Keratinocyte (primary cell): ENCODE measurements around the gene XPO4. TPM values are rescaled to one million over a fixed set of nuclear protein-coding genes. Genes with fewer than 3 reads are reported as not detected.
"Not testable (repeated sequence)": the region's sequence is repeated elsewhere in the genome, so short reads cannot be mapped to it uniquely, and the experiment has no call there.

Experiments used
- DNase-seq: peaks from one replicate; pipeline ENCODE4 v3.0.0-alpha.2; 2011; ENCODE audit warnings: low read depth, missing footprints, low spot score
- FAIRE-seq: peaks from 2 replicates; lab custom pipeline; 2011; peaks lifted over from hg19 to GRCh38; lab: Jason Lieb, UNC
- H2AFZ ChIP-seq: 2 replicates; pipeline ENCODE4 v1.6.0; 2012; ENCODE audit warnings: low read length, control low read depth, inconsistent platforms; ENCODE audit not compliant: control insufficient read depth
- H3K27ac ChIP-seq: 2 replicates; pipeline ENCODE4 v1.5.1; 2011; ENCODE audit warnings: low read length; ENCODE audit not compliant: control insufficient read depth, insufficient read depth
- H3K27me3 ChIP-seq: 3 replicates; pipeline ENCODE4 v1.6.0; 2011; ENCODE audit warnings: low read length; ENCODE audit not compliant: control insufficient read depth, insufficient read depth; ENCODE audit errors: extremely low read depth
- H3K36me3 ChIP-seq, 2 experiments: 2 replicates in 1 of 2; 3 replicates in 1 of 2; pipeline ENCODE4 v1.5.1; 2011; ENCODE audit warnings: low read length in 2 of 2, mild to moderate bottlenecking in 1 of 2; ENCODE audit not compliant: control insufficient read depth in 2 of 2, insufficient read depth in 2 of 2; ENCODE audit errors: extremely low read depth in 1 of 2
- H3K4me1 ChIP-seq: 3 replicates; pipeline ENCODE4 v1.5.1; 2011; ENCODE audit warnings: low read length; ENCODE audit not compliant: control insufficient read depth, insufficient read depth; ENCODE audit errors: extremely low read depth
- H3K4me2 ChIP-seq: 3 replicates; pipeline ENCODE4 v1.6.0; 2011; ENCODE audit warnings: low read depth, low read length; ENCODE audit not compliant: control insufficient read depth, insufficient read depth; ENCODE audit errors: extremely low read depth
- H3K4me3 ChIP-seq, 3 experiments: fragments of 200-600 bp in 1 of 3; sonication (generic) in 1 of 3; 2 replicates in 2 of 3; 3 replicates in 1 of 3; pipeline ENCODE4 v1.5.1; 2011 to 2016; ENCODE audit warnings: low read length in 3 of 3, mild to moderate bottlenecking in 3 of 3, control low read depth in 2 of 3, inconsistent platforms in 1 of 3, low read depth in 1 of 3, mixed read lengths in 1 of 3, mixed run types in 1 of 3, moderate library complexity in 1 of 3; ENCODE audit not compliant: control insufficient read depth in 2 of 3, insufficient read depth in 2 of 3; ENCODE audit errors: extremely low read depth in 1 of 3
- H3K79me2 ChIP-seq: 2 replicates; pipeline ENCODE4 v1.6.0; 2012; ENCODE audit warnings: low read length; ENCODE audit not compliant: control insufficient read depth, insufficient read depth
- H3K9ac ChIP-seq: 3 replicates; pipeline ENCODE4 v1.6.0; 2011; ENCODE audit warnings: low read length; ENCODE audit not compliant: control insufficient read depth, insufficient read depth; ENCODE audit errors: extremely low read depth
- H3K9me1 ChIP-seq: 3 replicates; pipeline ENCODE4 v1.6.0; 2011; ENCODE audit warnings: low read length; ENCODE audit not compliant: control insufficient read depth, insufficient read depth; ENCODE audit errors: extremely low read depth
- H3K9me3 ChIP-seq: 2 replicates; pipeline ENCODE4 v1.5.1; 2012; ENCODE audit warnings: low read depth, low read length; ENCODE audit not compliant: control insufficient read depth
- H4K20me1 ChIP-seq: 3 replicates; pipeline ENCODE4 v1.6.0; 2011; ENCODE audit warnings: low read length; ENCODE audit not compliant: control insufficient read depth, insufficient read depth; ENCODE audit errors: extremely low read depth
- CTCF ChIP-seq, 3 experiments: IDR thresholded peaks in 1 of 3; conservative IDR thresholded peaks in 1 of 3; optimal IDR thresholded peaks in 1 of 3; 2 replicates in 2 of 3; 3 replicates in 1 of 3; pipeline versions ENCODE3 to v1.5.1; 2011; ENCODE audit warnings: low read length in 3 of 3, mild to moderate bottlenecking in 3 of 3, moderate library complexity in 2 of 3, control low read depth in 1 of 3, inconsistent platforms in 1 of 3; ENCODE audit not compliant: insufficient read depth in 2 of 3; ENCODE audit errors: extremely low read depth in 1 of 3
- EZH2 ChIP-seq: IDR thresholded peaks from one replicate; pipeline ENCODE4 v1.6.1; 2012; ENCODE audit warnings: inconsistent platforms, mild to moderate bottlenecking, low read length, moderate library complexity
- dilution Hi-C: fragments of 300-500 bp; cut with MboI; formaldehyde crosslinking; loops from one replicate; pipeline ENCODE4 v1.7.0; 2020; ENCODE audit warnings: low sequenced_read_pairs; ENCODE audit not compliant: extremely low pct_ligation_motif_present
- polyA plus RNA-seq, 5 experiments: library from polyadenylated mRNA; depleted of rRNA in 3 of 5; stranded (reverse) in 3 of 5; stranded (forward) in 1 of 5; unstranded in 1 of 5; fragments of >200 nt; gene quantifications; 1 replicate in 1 of 5; 2 replicates in 3 of 5; 3 replicates in 1 of 5; pipeline versions ENCODE4 v1.2.1 to v1.2.3, GENCODE V29; 2011 to 2012; ENCODE audit warnings: missing spikeins in 2 of 5, low read depth in 1 of 5, low replicate concordance in 1 of 5

The XPO4 gene
- polyA plus RNA-seq, 1 donor (not counting 4 experiments of a cell fraction or from before 2014, with no cell fraction given): 16.5 TPM

DNA sequence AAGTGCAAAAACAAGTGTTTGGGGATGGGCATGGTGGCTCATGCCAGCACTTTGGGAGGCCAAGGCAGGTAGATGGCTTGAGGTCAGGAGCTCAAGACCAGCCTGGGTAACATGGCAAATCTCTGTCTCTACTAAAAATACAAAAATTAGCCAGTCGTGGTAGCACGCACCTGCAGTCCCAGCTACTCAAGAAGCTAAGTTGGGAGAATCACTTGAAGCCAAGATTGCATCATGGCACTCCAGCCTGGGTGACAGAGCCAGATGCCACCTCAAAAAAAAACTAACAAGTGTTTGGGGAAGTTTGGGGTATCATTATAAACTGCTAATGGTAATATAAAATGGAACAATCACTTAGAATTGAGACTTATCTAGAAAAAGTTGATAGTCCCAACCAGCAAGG is 24.6 kb downstream of the XPO4 start:
- Histone ChIP-seq H2AFZ (no peak overlapping the region), H3K4me1 (peaks cover 26% of the 10 kb centered on the region), H3K27me3 (no peaks in the 10 kb centered on the region), H3K36me3 (no peaks in the 10 kb centered on the region), H3K4me2 (no peak overlapping the region), H3K9me3 (no peaks in the 10 kb centered on the region), H3K79me2 (peaks cover 90% of the 10 kb centered on the region), H3K9ac (no peak overlapping the region), H4K20me1 (peaks cover 14% of the 10 kb centered on the region), H3K27ac (no peak overlapping the region), H3K4me3 (no peak overlapping the region), H3K9me1 (peaks cover 3% of the 10 kb centered on the region)
- dilution Hi-C loops: no loop called here
- TF ChIP-seq CTCF (optimal IDR thresholded peaks at IDR 0.05 in 1 of 3, IDR thresholded peaks at IDR 0.05 in 1 of 3, conservative IDR thresholded peaks at IDR 0.05 in 1 of 3; ENCODE audit: extremely low read depth in 1 of 3, insufficient read depth in 2 of 3, low read length in 3 of 3) (no peak), EZH2 (no peak)
- DNase-seq: no peak
- no peak for FAIRE-seq

GRCh38 chr13:20876802-20877201 is 25.7 kb downstream of the XPO4 start:
- H3K36me3 ChIP-seq, H2AFZ ChIP-seq, DNase-seq, H3K27ac ChIP-seq, H3K9me1 ChIP-seq, H3K9ac ChIP-seq, H3K27me3 ChIP-seq, FAIRE-seq, H3K4me3 ChIP-seq, dilution Hi-C loops, H3K9me3 ChIP-seq, H3K4me2 ChIP-seq: not testable (repeated sequence)
- Histone ChIP-seq H4K20me1 (peaks cover 12% of the 10 kb centered on the region), H3K79me2 (peaks cover 90% of the 10 kb centered on the region), H3K4me1 (peaks cover 24% of the 10 kb centered on the region)

DNA sequence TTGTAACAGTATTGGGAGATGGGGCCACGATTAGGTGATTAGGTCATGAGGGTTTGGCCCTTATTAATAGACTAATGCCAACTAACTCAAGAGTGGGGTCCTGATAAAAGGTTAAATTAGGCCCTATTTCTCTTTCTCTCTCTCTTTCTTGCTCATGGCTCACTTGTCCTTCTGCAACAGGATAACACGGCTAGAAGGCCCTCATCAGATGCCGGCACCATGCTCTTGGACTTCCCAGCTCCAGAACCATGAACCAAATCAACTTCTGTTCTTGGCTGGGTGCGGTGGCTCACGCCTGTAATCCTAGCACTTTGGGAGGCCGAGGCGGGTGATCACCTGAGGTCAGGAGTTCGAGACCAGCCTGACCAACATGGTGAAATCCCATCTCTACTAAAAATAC is 28.1 kb downstream of the XPO4 start:
- dilution Hi-C loops, H3K27me3 ChIP-seq, H3K36me3 ChIP-seq, H3K4me3 ChIP-seq, H3K9ac ChIP-seq, FAIRE-seq, H3K9me3 ChIP-seq, DNase-seq, H3K9me1 ChIP-seq, H2AFZ ChIP-seq, H3K4me2 ChIP-seq, H3K27ac ChIP-seq: not testable (repeated sequence)
- Histone ChIP-seq H4K20me1 (peaks cover 12% of the 10 kb centered on the region), H3K4me1 (peaks cover 24% of the 10 kb centered on the region), H3K79me2 (peaks cover 93% of the 10 kb centered on the region)
